Measurements from ENCODE around the gene IAH1.

- TF ChIP-seq, protein P1, sequence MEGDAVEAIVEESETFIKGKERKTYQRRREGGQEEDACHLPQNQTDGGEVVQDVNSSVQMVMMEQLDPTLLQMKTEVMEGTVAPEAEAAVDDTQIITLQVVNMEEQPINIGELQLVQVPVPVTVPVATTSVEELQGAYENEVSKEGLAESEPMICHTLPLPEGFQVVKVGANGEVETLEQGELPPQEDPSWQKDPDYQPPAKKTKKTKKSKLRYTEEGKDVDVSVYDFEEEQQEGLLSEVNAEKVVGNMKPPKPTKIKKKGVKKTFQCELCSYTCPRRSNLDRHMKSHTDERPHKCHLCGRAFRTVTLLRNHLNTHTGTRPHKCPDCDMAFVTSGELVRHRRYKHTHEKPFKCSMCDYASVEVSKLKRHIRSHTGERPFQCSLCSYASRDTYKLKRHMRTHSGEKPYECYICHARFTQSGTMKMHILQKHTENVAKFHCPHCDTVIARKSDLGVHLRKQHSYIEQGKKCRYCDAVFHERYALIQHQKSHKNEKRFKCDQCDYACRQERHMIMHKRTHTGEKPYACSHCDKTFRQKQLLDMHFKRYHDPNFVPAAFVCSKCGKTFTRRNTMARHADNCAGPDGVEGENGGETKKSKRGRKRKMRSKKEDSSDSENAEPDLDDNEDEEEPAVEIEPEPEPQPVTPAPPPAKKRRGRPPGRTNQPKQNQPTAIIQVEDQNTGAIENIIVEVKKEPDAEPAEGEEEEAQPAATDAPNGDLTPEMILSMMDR (IDR thresholded peaks at IDR 0.05) = no peak
- TF ChIP-seq POLR2A (IDR thresholded peaks at IDR 0.05) = no peak
- no peak for TF ChIP-seq POLR2AphosphoS5 (IDR thresholded peaks at IDR 0.05; ENCODE audit: insufficient read depth in 1 of 2, low read depth in 1 of 2)
These were observed 23.1 kb upstream of the IAH1 start for GRCh38 chr2:9451231-9451630.

All from vagina (tissue), 2 donors.